ENCODE results near the gene ZNF594. TPM values are rescaled to one million over a fixed set of nuclear protein-coding genes. Genes with fewer than 3 reads are reported as not detected.

The ZNF594 gene
- total RNA-seq (2021; fragmentation: NEBNext Ultra II Directional; extraction: Animal tissue kit (Norgen Biotek cat#: 25700)): 14.3 and 15.5 TPM in 2 replicates
- 3.6 and 4.2 TPM in 2 replicates for polyA plus RNA-seq (2011; rRNA removed)
- 5.3 TPM for polyA plus RNA-seq (2011; cell fraction: cytosol; rRNA removed)
- 12.8 TPM for polyA plus RNA-seq (2011; cell fraction: nucleus; rRNA removed)
- polyA plus RNA-seq (2012, experiment 1 of 2): 5.0 to 8.8 TPM (median 7.7 TPM) in 4 replicates
- 0.31 TPM for polyA plus RNA-seq (2012, experiment 2 of 2)
- 6.2 TPM for polyA plus RNA-seq (2013, experiment 1 of 2)
- polyA plus RNA-seq (2013, experiment 2 of 2): 5.6 TPM
- 6.8 and 7.7 TPM in 2 replicates for polyA minus RNA-seq (2011; rRNA and poly(A)+ RNA removed)
- 9.1 TPM for polyA minus RNA-seq (2011; cell fraction: cytosol; rRNA and poly(A)+ RNA removed)
- polyA minus RNA-seq (2011; cell fraction: nucleus; rRNA and poly(A)+ RNA removed): 29.7 TPM
- long read RNA-seq, experiment 1, full-length matches to known transcripts: 4 of 4 reads
- long read RNA-seq, experiment 1, partial matches to known transcripts: 0 of 4 reads
- long read RNA-seq, experiment 1, other reads (novel, unspliced or antisense): 0 of 4 reads
- long read RNA-seq, experiment 2, partial matches to known transcripts: 0 of 1 reads
- long read RNA-seq, experiment 2, other reads (novel, unspliced or antisense): 1 of 1 reads

- Histone ChIP-seq H4K91ac (replicated peaks; ENCODE audit: insufficient read length, low read length) (peak within 1 kb of the TSS; percentile 96), H4K8ac (ENCODE audit: extremely low read depth, insufficient read depth, low read length) (peak within 1 kb of the TSS; percentile 98; the same call in 1 of the 2 replicates), H3K4me3 (ENCODE audit: extremely low read depth in 1 of 4, insufficient read depth in 2 of 4, low read depth in 3 of 4, low read length in 4 of 4) (peak within 1 kb of the TSS; percentile 64 to 92 (median 80)), H3K14ac (ENCODE audit: insufficient read length) (no peak within 1 kb of the TSS), H2BK15ac (ENCODE audit: low read length) (no peak within 1 kb of the TSS), H3K4me1 (replicated peaks in 1 of 4; ENCODE audit: control insufficient read depth in 3 of 4, insufficient read depth in 4 of 4, low read length in 3 of 4) (peaks cover 0 to 3% (median 0%) of the 10 kb centered on the region in 4 experiments; a peak in 2 of 7 replicates), H2BK20ac (ENCODE audit: low read length) (no peak within 1 kb of the TSS), H2AFZ (ENCODE audit: low read length) (no peak within 1 kb of the TSS; the same call in 1 of the 2 replicates), H4K20me1 (replicated peaks in 1 of 2; ENCODE audit: control insufficient read depth in 1 of 2, insufficient read depth in 2 of 2, low read length in 2 of 2) (peaks cover 0 to 3% of the 10 kb centered on the region in 2 experiments), H4K5ac (ENCODE audit: insufficient read length, low read depth, low read length) (peak within 1 kb of the TSS; percentile 93), H3K23me2 (ENCODE audit: low read depth, low read length) (peaks cover 2% of the 10 kb centered on the region; the same call in 1 of the 2 replicates), H3K36me3 (ENCODE audit: control insufficient read depth in 2 of 4, insufficient read depth in 4 of 4, low read length in 3 of 4) (peaks cover 0 to 33% (median 14%) of the 10 kb centered on the region in 4 experiments; a peak in 4 of 8 replicates), H3K56ac (replicated peaks; ENCODE audit: insufficient read length, low read depth, low read length) (peak within 1 kb of the TSS; percentile 82), H3K18ac (ENCODE audit: extremely low read depth, low read length) (peak within 1 kb of the TSS; percentile 84; the same call in 1 of the 2 replicates), H2BK120ac (replicated peaks; ENCODE audit: low read depth, low read length) (no peak within 1 kb of the TSS), H3K27ac (ENCODE audit: low read depth, low read length) (peak within 1 kb of the TSS; percentile 73; the same call in 1 of the 2 replicates), H3K79me2 (ENCODE audit: control insufficient read depth in 1 of 2, insufficient read depth in 2 of 2, low read length in 2 of 2) (peaks cover 0 to 11% of the 10 kb centered on the region in 2 experiments; a peak in 1 of 4 replicates), H3K4me2 (ENCODE audit: insufficient read depth in 1 of 2, low read depth in 2 of 2, low read length in 2 of 2) (peak within 1 kb of the TSS; percentile 51 to 81), H2AK5ac (ENCODE audit: low read depth, low read length) (no peak within 1 kb of the TSS), H3K79me1 (ENCODE audit: low read depth, low read length) (no peaks in the 10 kb centered on the region), H3K9me3 (ENCODE audit: insufficient read depth in 2 of 2, low read depth in 1 of 2, low read length in 1 of 2) (peaks cover 27 to 30% of the 10 kb centered on the region in 2 experiments), H2BK5ac (ENCODE audit: low read depth, low read length) (peak within 1 kb of the TSS; percentile 69; the same call in 1 of the 2 replicates), H3K4ac (replicated peaks; ENCODE audit: insufficient read length, low read depth, low read length) (peak within 1 kb of the TSS; percentile 78), H3K23ac (ENCODE audit: insufficient read length) (peak within 1 kb of the TSS; percentile 61), H3K27me3 (replicated peaks in 1 of 4; ENCODE audit: control insufficient read depth in 3 of 4, extremely low read depth in 1 of 4, insufficient read depth in 3 of 4, low read length in 3 of 4) (no peaks in the 10 kb centered on the region; a peak in 1 of 7 replicates), H3K9ac (replicated peaks in 1 of 4; ENCODE audit: extremely low read depth in 1 of 4, low read depth in 3 of 4, low read length in 3 of 4) (peak within 1 kb of the TSS; percentile 74 to 78 (median 76)), H2BK12ac (ENCODE audit: low read depth, low read length) (no peak within 1 kb of the TSS)
- 15% methylated on average over 56 of the region's 82 CpGs; no CpG with 5 or more reads in 1 of the 2 experiments for WGBS, 2 experiments (ENCODE audit: extremely low coverage in 1 of 2, insufficient coverage in 1 of 2, insufficient read length in 1 of 2, insufficient replicate concordance in 2 of 2, low coverage in 1 of 2, low lambda C conversion rate in 2 of 2, missing lambda C conversion rate in 1 of 2)
- peak; percentile 85 to 98 for DNase-seq (ENCODE audit: low read depth in 1 of 2, low spot score in 2 of 2)
- POLR2A ChIA-PET (ENCODE audit: partially characterized antibody): interaction anchor here (0.6 to 2.7 kb wide), 9 partner anchors 9 to 394 kb away, joined by 3 to 23 read pairs (median 3); partner anchors contain the start of gene ZNF232
- CTCF ChIA-PET (ENCODE audit: partially characterized antibody): interaction anchor here (0.6 to 1.4 kb wide), 9 partner anchors 19 to 1721 kb away, joined by 3 to 4 read pairs (median 3); partner anchors contain the start of gene ZFP3
- FAIRE-seq: no peak
- TF ChIP-seq ATF2 (IDR thresholded peaks at IDR 0.05; ENCODE audit: low read length): 0 out of 2 replicates have a peak, but pooled peaks have one; percentile 30
- TF ChIP-seq EP300 (IDR thresholded peaks at IDR 0.05; ENCODE audit: borderline replicate concordance in 1 of 2, low read depth in 2 of 2, low read length in 2 of 2): no peak
- TF ChIP-seq GABPA (IDR thresholded peaks at IDR 0.05; ENCODE audit: borderline replicate concordance, insufficient read depth, low read length): peak; percentile 71; the same call in 1 of the 2 replicates
- peak; percentile 66; the same call in 1 of the 2 replicates for TF ChIP-seq SP2 (IDR thresholded peaks at IDR 0.05; ENCODE audit: low read length)
These were observed at the start of gene ZNF594 for GRCh38 chr17:5191541-5192417. Gene ZNF594, minus strand, starts transcription at chr17:5191868. Its CDS starts 7,612 bp downstream, at chr17:5184256.

Measured in H1 (cell line).